ENCODE measurements around the gene SERPIND1. TPM values are rescaled to one million over a fixed set of nuclear protein-coding genes. Genes with fewer than 3 reads are reported as not detected.

SERPIND1 gene
- polyA plus RNA-seq, 1 donor from 2014 or later: not detected

GRCh38 chr22:20745119-20745518 lies 28.8 kb upstream of the SERPIND1 start:
- no peak overlapping the region for H3K4me2 ChIP-seq (ENCODE audit: low read length)
- H3K9ac ChIP-seq (ENCODE audit: low read length): no peak overlapping the region
- no peak for TF ChIP-seq RAD21 (conservative IDR thresholded peaks at IDR 0.05)
- no peak for TF ChIP-seq POLR2AphosphoS5 (IDR thresholded peaks at IDR 0.05)
- TF ChIP-seq SMC3 (conservative IDR thresholded peaks at IDR 0.05; ENCODE audit: poor library complexity): no peak
- TF ChIP-seq CTCF (IDR thresholded peaks at IDR 0.05; ENCODE audit: poor library complexity, severe bottlenecking): no peak
- no peak for TF ChIP-seq REST (IDR thresholded peaks at IDR 0.05; ENCODE audit: borderline replicate concordance)
- no peak for TF ChIP-seq TAF1 (IDR thresholded peaks at IDR 0.05; ENCODE audit: low read depth)
- TF ChIP-seq EP300 (conservative IDR thresholded peaks at IDR 0.05; ENCODE audit: poor library complexity, severe bottlenecking): no peak
- TF ChIP-seq EZH2 (IDR thresholded peaks at IDR 0.05; ENCODE audit: borderline replicate concordance, insufficient read depth, low read length, poor library complexity, severe bottlenecking): no peak
- TF ChIP-seq MXI1 (conservative IDR thresholded peaks at IDR 0.05; ENCODE audit: poor library complexity, severe bottlenecking): no peak
- H3F3A ChIP-seq (ENCODE audit: insufficient read depth, low read length, poor library complexity, severe bottlenecking): no peaks in the 10 kb centered on the region
- H3K27me3 ChIP-seq (ENCODE audit: insufficient read depth, low read depth, low read length): no peaks in the 10 kb centered on the region
- no peak overlapping the region for H3K4me3 ChIP-seq (ENCODE audit: low read length)
- peaks cover 11% of the 10 kb centered on the region for H3K36me3 ChIP-seq (ENCODE audit: insufficient read depth, low read length)
- no peak overlapping the region for H3K27ac ChIP-seq (ENCODE audit: low read length)
- H4K20me1 ChIP-seq (ENCODE audit: insufficient read depth): no peaks in the 10 kb centered on the region
- H2AFZ ChIP-seq (ENCODE audit: low read depth, low read length): no peak overlapping the region
- H3K79me2 ChIP-seq (replicated peaks; ENCODE audit: insufficient read depth, low read length): no peaks in the 10 kb centered on the region
- H3K9me3 ChIP-seq (ENCODE audit: low read length): no peaks in the 10 kb centered on the region
- no peaks in the 10 kb centered on the region for H3K9me2 ChIP-seq (ENCODE audit: insufficient read depth, low read length)

- Histone ChIP-seq H2AFZ (ENCODE audit: low read depth, low read length) (no peak overlapping the region), H3K79me2 (replicated peaks; ENCODE audit: insufficient read depth, low read length) (no peaks in the 10 kb centered on the region), H3K9me2 (ENCODE audit: insufficient read depth, low read length) (no peaks in the 10 kb centered on the region), H3K27ac (ENCODE audit: low read length) (no peak overlapping the region), H3K36me3 (ENCODE audit: insufficient read depth, low read length) (peaks cover 10% of the 10 kb centered on the region), H4K20me1 (ENCODE audit: insufficient read depth) (no peaks in the 10 kb centered on the region), H3K27me3 (ENCODE audit: insufficient read depth, low read depth, low read length) (no peaks in the 10 kb centered on the region), H3K9me3 (ENCODE audit: low read length) (no peaks in the 10 kb centered on the region), H3K4me2 (ENCODE audit: low read length) (no peak overlapping the region), H3F3A (ENCODE audit: insufficient read depth, low read length, poor library complexity, severe bottlenecking) (no peaks in the 10 kb centered on the region), H3K4me3 (ENCODE audit: low read length) (no peak overlapping the region), H3K9ac (ENCODE audit: low read length) (no peak overlapping the region)
- no peak for TF ChIP-seq EZH2 (IDR thresholded peaks at IDR 0.05; ENCODE audit: borderline replicate concordance, insufficient read depth, low read length, poor library complexity, severe bottlenecking)
These were observed 27.3 kb upstream of the SERPIND1 start for GRCh38 chr22:20746431-20747189.
